ENCODE data around the gene TNNC1. TPM values are rescaled to one million over a fixed set of nuclear protein-coding genes. Genes with fewer than 3 reads are reported as not detected.

The TNNC1 gene
- total RNA-seq (2016; rRNA removed; fragmentation: Illumina TruSeq; extraction: Trizol) (11.8 and 18.7 TPM in 2 replicates), polyA plus RNA-seq (2011; rRNA removed) (36.4 and 39.5 TPM in 2 replicates), polyA minus RNA-seq (2011; rRNA and poly(A)+ RNA removed; ENCODE audit: low replicate concordance) (7.0 and 8.2 TPM in 2 replicates), Bru-seq, nascent RNA (percentile 38 among the genes with signal in this experiment), BruChase-seq, experiment 1, labeled RNA remaining after a 6-hour chase (percentile 32 among the genes with signal in this experiment), BruChase-seq, experiment 2, labeled RNA remaining after a 2-hour chase (percentile 27 among the genes with signal in this experiment)
- total RNA-seq (2016; cell fraction: cytosol; rRNA removed; fragmentation: Illumina TruSeq; extraction: Trizol; ENCODE audit: low read depth): 4.4 and 4.6 TPM in 2 replicates
- 13.2 and 20.1 TPM in 2 replicates for total RNA-seq (2016; cell fraction: insoluble cytoplasmic fraction; rRNA removed; fragmentation: Illumina TruSeq; extraction: Trizol)
- total RNA-seq (2016; cell fraction: membrane; rRNA removed; fragmentation: Illumina TruSeq; extraction: Trizol): 2.5 and 5.3 TPM in 2 replicates
- 5.4 and 5.7 TPM in 2 replicates for total RNA-seq (2016; cell fraction: nucleus; rRNA removed; fragmentation: Illumina TruSeq; extraction: Trizol)
- 53.0 and 54.8 TPM in 2 replicates for polyA plus RNA-seq (2011; cell fraction: cytosol; rRNA removed)
- 14.3 and 16.8 TPM in 2 replicates for polyA plus RNA-seq (2011; cell fraction: nucleus; rRNA removed)
- polyA plus RNA-seq (2012): 10.9 and 12.3 TPM in 2 replicates
- polyA plus RNA-seq (2016; cell fraction: cytosol; fragmentation: Illumina TruSeq; extraction: Trizol; ENCODE audit: low read depth): 3.3 and 4.0 TPM in 2 replicates
- 17.1 and 18.1 TPM in 2 replicates for polyA plus RNA-seq (2016; cell fraction: insoluble cytoplasmic fraction; fragmentation: Illumina TruSeq; extraction: Trizol; ENCODE audit: low read depth)
- polyA plus RNA-seq (2016; cell fraction: membrane; fragmentation: Illumina TruSeq; extraction: Trizol; ENCODE audit: low read depth): 2.7 and 3.3 TPM in 2 replicates
- 6.6 and 10.5 TPM in 2 replicates for polyA plus RNA-seq (2016; cell fraction: nucleus; fragmentation: Illumina TruSeq; extraction: Trizol; ENCODE audit: insufficient read depth, low read depth)
- 4.5 and 5.4 TPM in 2 replicates for polyA minus RNA-seq (2011; cell fraction: cytosol; rRNA and poly(A)+ RNA removed)
- polyA minus RNA-seq (2011; cell fraction: nucleus; rRNA and poly(A)+ RNA removed): 4.5 and 4.6 TPM in 2 replicates
- long read RNA-seq, experiment 1, transcript TNNC1-201 (6 exons, 714 nt): major isoform, 11 of 12 reads
- long read RNA-seq, experiment 1, partial matches to known transcripts: 0 of 12 reads
- long read RNA-seq, experiment 1, other reads (novel, unspliced or antisense): 1 of 12 reads
- long read RNA-seq, experiment 2, partial matches to known transcripts: 3 of 5 reads
- long read RNA-seq, experiment 2, other reads (novel, unspliced or antisense): 0 of 5 reads

DNA sequence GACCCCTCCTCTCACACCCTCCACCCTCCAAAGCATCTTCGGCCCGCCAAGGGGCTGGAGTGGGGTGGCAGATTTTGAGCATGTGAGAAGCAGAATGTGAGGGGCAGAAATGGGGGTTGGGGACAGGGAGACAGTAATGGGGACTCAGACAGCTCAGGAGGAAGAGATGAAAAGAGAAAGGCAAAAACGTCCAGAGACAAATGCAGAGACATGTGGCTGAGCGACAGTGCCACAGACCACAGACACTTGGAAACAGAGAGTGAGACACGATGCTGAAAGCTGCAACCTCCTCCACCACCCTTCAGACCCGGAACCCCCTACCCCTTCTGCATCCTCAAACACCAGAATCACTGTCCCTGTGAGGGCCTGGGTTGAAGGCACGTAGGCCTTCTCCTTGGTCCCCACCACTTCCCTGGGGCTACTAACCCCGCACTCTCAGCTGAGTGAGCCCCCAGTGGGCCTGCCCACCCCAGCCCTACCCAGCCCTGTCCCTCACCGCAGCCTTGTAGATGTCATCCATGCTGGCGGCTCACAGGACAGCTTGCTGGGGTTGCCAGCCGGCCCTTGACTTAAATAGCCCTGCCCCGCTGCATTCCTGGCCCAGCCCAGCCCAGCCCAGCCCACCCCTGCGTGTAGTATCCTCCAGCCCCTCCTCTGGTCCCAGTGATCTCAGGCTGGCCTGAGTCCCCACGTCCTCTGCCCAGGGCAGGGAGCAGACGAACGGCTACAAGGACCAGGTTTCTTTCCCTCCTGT lies at the start of gene TNNC1:
Gene TNNC1, minus strand, starts transcription at position 546 of the 754 bp plus-strand sequence. Its CDS starts 26 bp downstream, at position 520.
- BruUV-seq (replicated peaks): TSS peak; percentile 54
- Histone ChIP-seq H3K9me3 (ENCODE audit: low read length) (no peaks in the 10 kb centered on the region), H3K4me2 (ENCODE audit: low read depth, low read length) (peak within 1 kb of the TSS; percentile 93), H3K79me2 (ENCODE audit: insufficient read depth, low read length) (peaks cover 20% of the 10 kb centered on the region), H3K4me3 (replicated peaks in 1 of 3; ENCODE audit: insufficient read depth in 1 of 3, low read depth in 2 of 3, low read length in 3 of 3) (peak within 1 kb of the TSS; percentile 58 to 96 (median 92)), H3K4me1 (ENCODE audit: insufficient read depth, low read length) (peaks cover 83% of the 10 kb centered on the region), H3K36me3 (replicated peaks in 1 of 2; ENCODE audit: control insufficient read depth in 1 of 2, insufficient read depth in 2 of 2, low read length in 2 of 2) (peaks cover 3 to 11% of the 10 kb centered on the region in 2 experiments; a peak in 3 of 5 replicates), H3K9ac (ENCODE audit: insufficient read depth, low read depth, low read length) (peak within 1 kb of the TSS; percentile 64), H3K27me3 (ENCODE audit: control insufficient read depth in 1 of 2, insufficient read depth in 2 of 2, low read length in 2 of 2) (no peaks in the 10 kb centered on the region; a peak in 1 of 5 replicates), H4K20me1 (ENCODE audit: insufficient read depth, low read length) (no peaks in the 10 kb centered on the region), H2AFZ (ENCODE audit: low read length) (peak within 1 kb of the TSS; percentile 22), H3K27ac (ENCODE audit: extremely low read length, insufficient read depth, low read length) (peak within 1 kb of the TSS; percentile 60)
- WGBS (ENCODE audit: low lambda C conversion rate): 10% methylated on average over 7 of the region's 16 CpGs
- ATAC-seq: peak; percentile 61
- in situ Hi-C loops (cut with HindIII; ENCODE audit: extremely low pct_ligation_motif_present, low pct_unique_long_range_greater_than_20kb): loop anchor here (10.0 kb wide), 1 partner anchor 231 kb away; the partner anchor contains the start of genes GNL3 and PBRM1
- FAIRE-seq: no peak
- CTCF ChIA-PET (ENCODE audit: low intra/inter-chr PET ratio, low total read pairs): no interaction called here
- DNase-seq (ENCODE audit: low spot score): peak; percentile 56
- POLR2A ChIA-PET: interaction anchor here (0.6 to 2.5 kb wide), 6 partner anchors 8 to 223 kb away, joined by 3 to 11 read pairs (median 4); partner anchors contain the start of genes SEMA3G, TWF2 and UQCC5
- intact Hi-C loops (cut with micrococcal nuclease; ENCODE audit: unreplicated experiment): no loop called here
- no peak for TF ChIP-seq RBAK (CRISPR knock-in tag; IDR thresholded peaks at IDR 0.05)
- no peak for TF ChIP-seq NFKBIZ (CRISPR knock-in tag; IDR thresholded peaks at IDR 0.05)
- TF ChIP-seq U2AF1 (optimal IDR thresholded peaks at IDR 0.05; ENCODE audit: low read depth, low read length): no peak
- no peak for TF ChIP-seq PAWR (CRISPR knock-in tag; IDR thresholded peaks at IDR 0.05; ENCODE audit: borderline replicate concordance)
- TF ChIP-seq ZNF703 (CRISPR knock-in tag; IDR thresholded peaks at IDR 0.05; ENCODE audit: borderline replicate concordance): no peak
- TF ChIP-seq SRY (CRISPR knock-in tag; IDR thresholded peaks at IDR 0.05): no peak
- TF ChIP-seq, protein P1, sequence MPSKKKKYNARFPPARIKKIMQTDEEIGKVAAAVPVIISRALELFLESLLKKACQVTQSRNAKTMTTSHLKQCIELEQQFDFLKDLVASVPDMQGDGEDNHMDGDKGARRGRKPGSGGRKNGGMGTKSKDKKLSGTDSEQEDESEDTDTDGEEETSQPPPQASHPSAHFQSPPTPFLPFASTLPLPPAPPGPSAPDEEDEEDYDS (CRISPR knock-in tag; IDR thresholded peaks at IDR 0.05): peak; percentile 87
- no peak for TF ChIP-seq ZBTB7B (CRISPR knock-in tag; IDR thresholded peaks at IDR 0.05)
- no peak for TF ChIP-seq BCL6 (CRISPR knock-in tag; IDR thresholded peaks at IDR 0.05)
- TF ChIP-seq HNRNPLL (IDR thresholded peaks at IDR 0.05; ENCODE audit: low read depth, low read length, poor library complexity, severe bottlenecking): peak; percentile 24
- no peak for TF ChIP-seq ZNF280B (CRISPR knock-in tag; IDR thresholded peaks at IDR 0.05; ENCODE audit: borderline replicate concordance)

All from HepG2 (cell line).